D721Med (cell line): ENCODE data around the gene DDC.

ENCODE experiments used
- DNase-seq: peaks from one replicate; pipeline ENCODE4 v3.0.0; 2011; ENCODE audit warnings: low spot score; ENCODE audit not compliant: insufficient read length
- FAIRE-seq: peaks from 2 replicates; lab custom pipeline; 2011; peaks lifted over from hg19 to GRCh38; lab: Jason Lieb, UNC
- CTCF ChIP-seq: IDR thresholded peaks from 2 replicates; pipeline ENCODE4 v1.5.1; 2012; ENCODE audit warnings: mild to moderate bottlenecking, control low read depth; ENCODE audit not compliant: insufficient read depth; ENCODE audit errors: missing control alignments

DDC gene

DNA sequence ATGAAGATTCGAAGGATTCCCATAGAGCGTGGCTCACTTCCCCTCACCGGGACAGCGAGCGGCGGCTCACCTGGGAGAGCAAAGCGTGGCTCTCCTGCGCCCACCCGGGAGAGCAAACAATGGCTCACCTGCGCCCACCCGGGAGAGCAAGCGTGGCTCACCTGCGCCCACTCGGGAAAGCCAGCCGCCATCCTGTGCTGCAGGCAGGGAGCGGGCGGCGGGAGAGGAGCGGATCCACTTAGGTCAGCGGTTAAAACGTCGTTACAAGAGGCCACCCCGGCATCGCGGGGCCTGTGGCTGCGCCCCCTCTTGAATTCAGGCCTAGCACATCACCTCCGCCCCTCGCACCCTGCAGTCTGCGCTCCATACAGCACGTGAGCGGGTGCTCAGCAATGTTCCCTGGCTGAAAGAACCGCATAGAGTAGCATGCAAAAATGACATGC, 114.6 kb downstream of the DDC start:
- no peak for DNase-seq

GRCh38 chr7:50449881-50450589, 115.2 kb downstream of the DDC start, which contains the start of gene FIGNL1:
FIGNL1 (minus strand) TSS chr7:50450350; CDS start chr7:50447287, 3,063 bp downstream.
- TF ChIP-seq CTCF = no peak
- FAIRE-seq = no peak
- DNase-seq = peak; percentile 49

More for the DNA sequence above, 114.6 kb downstream of the DDC start:
- TF ChIP-seq CTCF = no peak
- no peak for FAIRE-seq

- DNase-seq (no peak), FAIRE-seq (no peak)
- no peak for TF ChIP-seq CTCF
Observed at GRCh38 chr7:50449501-50449880, 115.7 kb downstream of the DDC start.

GRCh38 chr7:50448823-50449222, 116.4 kb downstream of the DDC start:
- FAIRE-seq (no peak), DNase-seq (no peak)
- no peak for TF ChIP-seq CTCF

- DNase-seq (no peak), FAIRE-seq (no peak)
- no peak for TF ChIP-seq CTCF
Observed at GRCh38 chr7:50446542-50446960, 118.7 kb downstream of the DDC start.

DNA sequence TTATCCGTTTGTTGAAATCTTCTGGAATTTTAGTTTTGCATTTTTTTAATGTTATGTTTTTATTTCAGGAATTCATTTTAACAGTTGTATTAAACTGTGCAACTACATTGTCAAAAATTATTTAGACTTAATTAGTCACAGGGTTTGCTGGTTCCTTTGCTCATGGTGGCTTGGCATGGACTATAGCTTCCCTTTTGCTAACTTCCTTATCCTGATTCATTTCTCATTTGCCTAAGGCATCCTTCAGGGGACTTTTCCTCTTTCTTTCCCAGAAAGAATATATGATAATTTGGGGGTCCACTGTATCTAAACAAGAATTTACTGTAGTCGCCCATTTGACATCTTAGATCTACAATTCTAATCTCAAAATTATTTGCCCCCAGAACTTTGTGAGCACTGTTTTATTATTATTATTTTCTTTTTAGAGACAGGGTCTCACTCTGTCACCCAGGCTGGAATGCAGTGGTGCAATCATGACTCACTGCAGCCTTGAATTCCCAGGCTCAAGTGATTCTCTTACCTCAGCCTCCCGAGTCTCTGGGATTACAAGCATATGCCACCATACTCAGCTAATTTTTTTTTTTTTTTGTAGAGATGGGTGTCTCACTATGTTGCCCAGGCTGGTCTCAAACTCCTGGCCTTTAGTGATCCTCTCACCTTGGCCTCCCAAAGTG, 128.9 kb downstream of the DDC start:
- no peak for DNase-seq
- FAIRE-seq = no peak
- no peak for TF ChIP-seq CTCF

DNA sequence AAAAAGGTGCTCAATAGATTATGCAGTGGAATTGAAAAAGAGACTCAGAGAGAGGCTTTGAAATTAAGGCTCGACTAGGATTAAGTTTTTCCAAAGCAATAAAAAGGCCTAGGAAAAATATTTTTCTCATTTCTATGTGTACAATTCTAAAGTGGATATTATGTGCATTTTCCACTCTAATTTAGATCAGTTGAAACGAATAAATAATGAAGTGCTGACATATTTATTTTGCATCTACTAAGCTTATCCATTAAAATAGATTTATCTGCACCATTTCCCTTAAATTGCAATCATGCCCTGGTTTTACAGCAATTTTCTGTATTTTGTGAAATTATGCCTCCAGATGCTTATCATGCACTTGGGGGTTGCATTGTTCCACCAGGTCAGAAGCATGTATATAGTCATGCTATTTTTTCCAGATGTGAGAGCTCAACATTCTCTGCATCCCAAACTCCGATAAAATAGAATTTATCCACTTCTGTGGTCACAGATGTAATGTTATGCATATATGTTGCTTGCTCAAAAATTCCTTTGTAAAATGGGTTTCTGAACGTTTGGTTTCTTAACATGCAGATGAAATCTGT, 133.4 kb downstream of the DDC start:
- no peak for FAIRE-seq
- no peak for DNase-seq
- TF ChIP-seq CTCF = no peak
